Heart left ventricle (tissue), 16 donors: ENCODE measurements around the gene HMGCLL1. TPM values are rescaled to one million over a fixed set of nuclear protein-coding genes. Genes with fewer than 3 reads are reported as not detected.

Experiments
- ATAC-seq, 4 donors: fragments of 200-7000 bp; cut with Tn5 transposase; one replicate each; pipeline ENCODE4 v1.9.1; 2020 to 2022; ENCODE audit warnings: moderate library complexity in 4 of 4, mild to moderate bottlenecking in 3 of 4, moderate number of reproducible peaks in 1 of 4
- DNase-seq, 5 donors: peaks; one replicate each; pipeline ENCODE4 v3.0.0-alpha.2; 2020
- H3K27ac ChIP-seq, 12 donors: fragments of 200-600 bp; sonication (generic) in 4 of 12; one replicate each; pipeline versions ENCODE4 v1.5.0 to v1.8.0; 2016 to 2022; ENCODE audit warnings: mild to moderate bottlenecking in 2 of 12
- H3K27me3 ChIP-seq, 9 donors: fragments of 200-600 bp; sonication (generic) in 2 of 9; one replicate each; pipeline versions ENCODE4 v1.5.1 to v1.8.0; 2016 to 2022; ENCODE audit warnings: mild to moderate bottlenecking in 3 of 9
- H3K36me3 ChIP-seq, 9 donors: fragments of 200-600 bp; sonication (generic) in 2 of 9; one replicate each; pipeline versions ENCODE4 v1.5.0 to v1.8.0; 2018 to 2022; ENCODE audit warnings: mild to moderate bottlenecking in 2 of 9
- H3K4me1 ChIP-seq, 12 donors: fragments of 200-600 bp; sonication (generic) in 4 of 12; one replicate each; pipeline versions ENCODE4 v1.5.0 to v1.8.0; 2016 to 2022; ENCODE audit warnings: mild to moderate bottlenecking in 3 of 12
- H3K4me3 ChIP-seq, 12 donors: fragments of 200-600 bp; sonication (generic) in 4 of 12; one replicate each; pipeline versions ENCODE4 v1.5.0 to v1.8.0; 2017 to 2022; ENCODE audit warnings: mild to moderate bottlenecking in 9 of 12, moderate library complexity in 4 of 12
- H3K9me3 ChIP-seq, 12 donors: fragments of 200-600 bp; sonication (generic) in 4 of 12; one replicate each; pipeline versions ENCODE4 v1.5.0 to v1.8.0; 2016 to 2022; ENCODE audit warnings: mild to moderate bottlenecking in 1 of 12
- CTCF ChIP-seq, 12 donors: fragments of 200-600 bp; sonication (generic) in 4 of 12; IDR thresholded peaks; one replicate each; pipeline versions ENCODE4 v1.5.0 to v1.8.0; 2018 to 2022; ENCODE audit warnings: antibody characterized with exemption in 12 of 12, mild to moderate bottlenecking in 5 of 12
- POLR2A ChIP-seq, 2 donors: fragments of 450-650 bp; IDR thresholded peaks; one replicate each; pipeline ENCODE4 v1.6.1; 2017; ENCODE audit warnings: antibody characterized with exemption in 2 of 2, mild to moderate bottlenecking in 2 of 2, moderate library complexity in 2 of 2
- WGBS, 4 donors: extraction: QIAGEN DNeasy Blood & Tissue Kit in 2 of 4; methylation state at CpG; one replicate each; pipeline versions ENCODE4 v1.1.5 to v1.1.7; 2013 to 2018; 5-methylcytosine and 5-hydroxymethylcytosine counted together
- intact Hi-C, 10 donors: fragments of 100-400 bp; cut with DNase I; formaldehyde crosslinking; loops; one replicate each; pipeline versions ENCODE4 v1.11.1 to v1.14.2; 2022
- polyA plus RNA-seq, 2 donors: library from polyadenylated mRNA; stranded (reverse); fragments of 200-250 nt; gene quantifications; one replicate each; pipeline ENCODE4 v1.2.3, GENCODE V29; 2013
- total RNA-seq, 9 donors: library from RNA; depleted of rRNA in 2 of 9; stranded (reverse); fragments of >200 nt in 2 of 9; fragmentation: NEBNext Ultra II Directional in 3 of 9; extraction: Animal tissue kit (Norgen Biotek cat#: 25700) in 3 of 9; gene quantifications; one replicate each; pipeline versions ENCODE4 v1.1.0 to v1.2.4, GENCODE V29; 2016 to 2023
- donor health status: ischemic (EF 13 %, LVEDD 7.1; RV severe dilation, severe dysfunction).
- donor health status: healthy with polysubstance abuse.
- donor health status: DM: no; HTN: yes; CAD: no.
- donor health status: DM: no; HTN: no; CAD: no.
- donor health status: ischemic (EF 25% LVEDD 6.9; RV normal size, moderate dysfunction).
- donor health status: ischemic (EF 25% LVEDD 5.7; RV mildly dilated, moderate dysfunction).
- donor health status: healthy.
- donor health status: DM: yes; HTN: yes; CAD: no.
- donor health status: ischemic (EF 35%, LVEDD 5.7; RV mildly dilated, moderate dysfunction).
- donor health status: nonischemic (EF 11% LVEDD 7.7; RV severe dilation, severe dysfunction).
- donor health status: DM: yes; HTN: yes; CAD: no.
- donor health status: PGD.
- donor health status: ischemic (EF 29% LVEDD 5.4; RV normal size, mild dysfunction).
- donor health status: nonischemic (EF 23%, LVEDD 6.1; RV moderate dilation, normal function).

Gene HMGCLL1
- total and polyA plus RNA-seq, 11 donors, result 0.38 to 1.6 (median 0.85) TPM

GRCh38 chr6:55397986-55398385, 181.0 kb downstream of the HMGCLL1 start:
- no peak for ATAC-seq
- WGBS, 4 donors, result 59 to 68% (median 63%) methylated on average over 3 of the region's 3 CpGs
- TF ChIP-seq CTCF (IDR thresholded peaks at IDR 0.05) (no peak), POLR2A (IDR thresholded peaks at IDR 0.05) (no peak)
- H3K27ac ChIP-seq, result no peak overlapping the region
- H3K27me3 ChIP-seq, result no peaks in the 10 kb centered on the region
- no peaks in the 10 kb centered on the region for H3K36me3 ChIP-seq
- no peaks in the 10 kb centered on the region for H3K9me3 ChIP-seq
- no peak for DNase-seq
- no peak overlapping the region for H3K4me3 ChIP-seq
- intact Hi-C loops, result no loop called here
- H3K4me1 ChIP-seq, result no peaks in the 10 kb centered on the region

DNA sequence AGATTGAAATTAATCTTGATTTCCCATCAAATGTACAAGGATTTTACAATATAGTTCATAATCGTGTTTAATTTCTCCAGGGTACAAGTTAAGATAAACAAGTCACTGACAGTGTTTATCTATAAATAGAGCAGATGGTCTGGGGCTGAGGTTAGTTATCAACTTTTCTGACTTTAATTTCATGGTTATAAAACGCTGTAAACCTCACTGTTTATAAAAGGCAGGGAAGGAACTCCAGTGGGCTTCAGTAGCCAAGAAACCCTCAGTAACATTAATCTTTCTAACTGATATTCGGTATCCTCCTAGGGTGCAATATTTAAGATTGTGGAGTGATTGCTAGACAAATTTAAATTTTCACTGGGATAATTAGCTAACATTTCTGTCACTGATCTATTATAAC, 183.1 kb downstream of the HMGCLL1 start:
- Histone ChIP-seq H3K27ac (no peak overlapping the region), H3K4me3 (no peak overlapping the region), H3K9me3 (no peaks in the 10 kb centered on the region), H3K4me1 (no peaks in the 10 kb centered on the region), H3K27me3 (no peaks in the 10 kb centered on the region), H3K36me3 (no peaks in the 10 kb centered on the region)
- 30 to 50% (median 36%) methylated on average over 3 of the region's 3 CpGs for WGBS, 4 donors
- intact Hi-C loops, result no loop called here
- DNase-seq (no peak), ATAC-seq (no peak)
- no peak for TF ChIP-seq POLR2A (IDR thresholded peaks at IDR 0.05)
- TF ChIP-seq CTCF (IDR thresholded peaks at IDR 0.05), result no peak

- no peak for DNase-seq
- WGBS, 4 donors, result 77 to 90% (median 84%) methylated on average over 3 of the region's 3 CpGs
- H3K4me1 ChIP-seq, result no peaks in the 10 kb centered on the region
- no peaks in the 10 kb centered on the region for H3K27me3 ChIP-seq
- H3K4me3 ChIP-seq, result no peak overlapping the region
- ATAC-seq, result no peak
- intact Hi-C loops, result no loop called here
- TF ChIP-seq POLR2A (IDR thresholded peaks at IDR 0.05), result no peak
- TF ChIP-seq CTCF (IDR thresholded peaks at IDR 0.05), result no peak
- no peaks in the 10 kb centered on the region for H3K36me3 ChIP-seq
- H3K9me3 ChIP-seq, result no peaks in the 10 kb centered on the region
- no peak overlapping the region for H3K27ac ChIP-seq
Observed at GRCh38 chr6:55388211-55388610, 190.8 kb downstream of the HMGCLL1 start.
